CD4-positive, alpha-beta T cell treated with Interleukin-1 beta for 1 hour (primary cell): ENCODE measurements around the gene MAST1.
"Not testable (repeated sequence)": the region's sequence is repeated elsewhere in the genome, so short reads cannot be mapped to it uniquely, and the experiment has no call there.

Experiments used
- DNase-seq, 2 donors: peaks; one replicate each; pipeline ENCODE4 v3.0.0-alpha.2; 2020 to 2022

The MAST1 gene

DNA sequence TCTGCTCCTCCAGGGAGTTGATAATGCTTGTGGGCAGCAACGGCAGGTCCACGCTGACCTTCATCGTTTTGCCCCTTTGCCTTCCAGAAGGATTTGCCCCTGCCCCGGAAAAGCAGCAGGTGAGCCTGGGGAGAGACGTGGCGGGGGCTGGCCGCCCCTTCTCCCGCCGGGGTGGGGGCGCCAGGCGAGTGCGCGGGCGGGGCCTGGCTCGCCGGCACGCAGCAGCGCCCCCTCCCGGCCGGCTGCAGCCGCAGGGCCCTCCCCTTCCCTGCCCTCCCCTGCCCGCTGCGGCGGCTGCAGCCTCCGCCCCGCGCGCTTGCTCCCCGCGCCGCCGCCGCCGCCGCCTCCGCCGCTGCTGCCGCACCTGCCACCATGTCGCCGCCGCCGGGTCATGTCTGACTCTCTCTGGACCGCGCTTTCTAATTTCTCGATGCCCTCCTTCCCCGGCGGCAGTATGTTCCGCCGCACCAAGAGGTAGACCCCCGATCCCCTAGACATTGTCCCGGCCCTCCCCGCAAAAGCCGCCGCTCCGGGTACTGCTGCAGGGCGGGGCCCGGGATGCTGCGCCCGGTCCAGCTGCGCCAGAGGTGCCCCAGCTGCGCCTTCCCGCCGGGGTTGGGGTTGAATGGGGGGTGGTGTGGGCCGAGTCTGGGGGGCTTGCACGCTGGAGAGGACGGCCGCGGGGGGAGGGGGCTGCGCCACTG lies at the start of gene MAST1:
Gene MAST1 (plus strand): TSS at position 334 of the 704 bp plus-strand sequence. CDS start 58 bp downstream, at position 392.
- DNase-seq = peak; percentile 46 to 52

DNA sequence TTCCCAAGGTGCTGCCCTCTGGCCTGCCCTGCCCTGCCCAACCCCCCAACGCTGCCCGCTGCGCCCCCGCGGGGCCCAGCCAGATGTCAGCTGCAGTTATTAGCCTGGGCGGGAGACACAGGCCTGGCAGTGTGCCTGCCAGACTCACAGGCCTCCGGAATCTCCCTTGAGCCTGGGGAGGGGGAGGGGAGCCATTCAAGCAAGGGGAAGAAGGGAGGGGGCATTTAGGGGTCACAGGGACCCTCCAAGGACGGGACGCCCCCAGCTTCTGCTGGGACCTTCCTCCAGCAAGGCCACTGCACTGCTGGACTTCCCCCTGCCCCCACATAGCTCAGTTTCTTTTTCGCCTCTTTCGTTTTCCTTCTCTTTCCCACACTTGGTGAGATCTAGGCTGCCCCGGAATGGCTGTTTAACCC lies 49.6 kb upstream of the MAST1 start:
- peak; percentile 80 to 86 for DNase-seq

DNA sequence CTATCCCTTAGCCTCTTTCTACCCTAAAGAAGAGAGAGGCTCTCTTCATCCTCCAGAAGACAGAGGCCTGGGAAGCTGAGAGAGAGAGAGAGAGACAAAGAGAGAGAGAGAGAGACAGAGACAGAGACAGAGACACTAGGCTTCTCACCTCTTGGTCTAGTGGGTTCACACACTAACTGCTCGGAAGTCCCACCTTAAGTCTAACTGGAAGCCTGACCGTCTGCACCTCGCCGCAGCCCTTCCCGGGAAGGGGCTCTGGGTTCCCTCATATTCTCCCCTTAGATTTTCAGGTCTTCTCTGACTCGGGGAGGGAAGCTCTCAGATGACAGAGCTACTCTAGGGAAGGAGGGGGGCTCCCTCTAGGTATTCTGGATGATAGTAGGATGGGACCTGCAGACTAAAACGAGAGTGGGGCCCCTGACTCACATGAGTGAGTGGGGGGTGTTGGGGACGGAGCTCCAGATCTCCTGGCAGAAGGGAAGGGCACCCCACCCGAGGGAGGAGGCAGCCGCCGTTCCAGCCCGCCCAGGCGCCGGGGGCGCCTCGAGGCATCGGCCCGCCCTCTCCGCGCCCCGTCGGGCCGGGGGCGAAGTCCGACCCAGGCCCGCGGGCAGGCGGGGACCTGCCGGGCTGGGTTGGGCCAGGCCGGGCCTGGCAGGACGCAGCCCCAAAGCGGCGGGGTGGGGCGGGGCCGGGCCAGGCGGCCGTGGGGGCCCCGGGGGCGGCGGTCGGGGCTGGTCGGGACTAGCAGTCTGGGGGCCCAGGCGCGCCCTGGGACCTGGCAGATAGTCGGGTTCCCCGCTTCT lies 49.0 kb upstream of the MAST1 start:
- DNase-seq = no peak

DNA sequence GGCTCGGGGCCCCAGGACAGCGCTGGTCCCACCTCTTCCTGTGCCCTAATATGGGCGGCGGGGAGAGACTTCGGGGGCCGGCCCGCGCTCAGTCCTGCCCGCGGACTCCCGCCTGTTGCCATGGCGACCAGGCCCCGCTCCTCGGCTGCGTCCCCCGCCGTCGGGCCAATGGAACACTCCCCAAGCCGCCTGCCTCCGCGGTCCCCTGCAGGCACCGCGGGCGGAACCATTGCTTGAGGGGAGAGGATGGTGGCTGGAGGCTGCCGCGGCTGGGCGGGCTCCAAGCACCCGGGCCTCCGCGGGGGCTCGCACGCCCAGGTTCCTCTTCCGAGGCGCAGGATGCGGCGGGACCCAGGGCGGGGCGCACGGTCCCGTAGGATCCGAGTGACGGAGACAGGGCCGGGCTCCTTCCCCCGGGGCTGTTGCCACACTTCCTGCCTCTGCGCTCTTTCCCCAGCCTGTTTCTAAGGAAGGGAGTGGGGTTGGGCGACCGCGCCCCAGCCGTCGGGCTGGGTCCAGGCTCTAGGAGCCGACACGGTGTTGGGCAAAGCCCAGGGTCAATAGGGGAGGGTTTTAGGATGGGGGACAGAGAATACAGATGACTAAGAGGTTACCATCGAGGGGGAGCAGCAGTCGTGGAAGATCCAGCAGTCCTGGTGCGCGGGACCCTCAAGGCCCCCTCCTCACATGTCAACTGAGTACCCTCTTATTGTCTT lies 48.3 kb upstream of the MAST1 start:
- DNase-seq = peak; percentile 97 to 99

DNA sequence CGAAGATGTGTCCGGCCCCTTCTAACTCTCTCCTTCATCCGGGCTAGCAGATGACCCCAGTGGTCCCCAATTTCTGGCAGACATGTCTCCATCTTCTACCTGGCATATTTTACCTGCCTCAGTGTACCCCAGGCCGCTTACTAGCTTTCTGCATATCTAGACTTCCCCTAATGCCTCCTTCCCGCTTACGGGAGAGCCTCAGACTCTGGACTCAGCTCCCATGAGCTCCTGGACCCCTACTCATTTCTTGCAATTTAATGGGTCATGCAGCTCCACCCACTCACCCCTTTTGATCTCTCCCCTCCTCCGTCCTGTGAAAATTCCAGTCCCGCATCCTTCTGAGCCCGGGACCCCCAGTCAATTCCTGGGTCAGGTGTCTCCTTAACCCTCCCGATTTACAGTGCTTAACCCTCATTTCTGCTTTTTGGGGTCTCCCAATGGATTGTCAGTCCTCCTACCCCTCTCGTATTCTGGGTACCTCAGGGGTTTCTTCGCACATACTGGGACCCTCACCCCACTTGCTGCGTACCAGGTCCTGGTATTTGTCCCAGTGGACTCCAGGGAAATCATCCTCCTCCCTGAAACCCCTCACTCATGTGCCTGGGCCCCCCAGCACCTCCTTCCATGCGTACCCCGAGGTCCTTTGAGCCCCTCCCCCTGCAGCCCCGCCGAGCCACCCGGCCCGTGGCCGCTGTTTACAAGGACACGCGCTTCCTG lies 47.5 kb upstream of the MAST1 start:
- peak in 1 of 2 donors; percentile 39 for DNase-seq

DNA sequence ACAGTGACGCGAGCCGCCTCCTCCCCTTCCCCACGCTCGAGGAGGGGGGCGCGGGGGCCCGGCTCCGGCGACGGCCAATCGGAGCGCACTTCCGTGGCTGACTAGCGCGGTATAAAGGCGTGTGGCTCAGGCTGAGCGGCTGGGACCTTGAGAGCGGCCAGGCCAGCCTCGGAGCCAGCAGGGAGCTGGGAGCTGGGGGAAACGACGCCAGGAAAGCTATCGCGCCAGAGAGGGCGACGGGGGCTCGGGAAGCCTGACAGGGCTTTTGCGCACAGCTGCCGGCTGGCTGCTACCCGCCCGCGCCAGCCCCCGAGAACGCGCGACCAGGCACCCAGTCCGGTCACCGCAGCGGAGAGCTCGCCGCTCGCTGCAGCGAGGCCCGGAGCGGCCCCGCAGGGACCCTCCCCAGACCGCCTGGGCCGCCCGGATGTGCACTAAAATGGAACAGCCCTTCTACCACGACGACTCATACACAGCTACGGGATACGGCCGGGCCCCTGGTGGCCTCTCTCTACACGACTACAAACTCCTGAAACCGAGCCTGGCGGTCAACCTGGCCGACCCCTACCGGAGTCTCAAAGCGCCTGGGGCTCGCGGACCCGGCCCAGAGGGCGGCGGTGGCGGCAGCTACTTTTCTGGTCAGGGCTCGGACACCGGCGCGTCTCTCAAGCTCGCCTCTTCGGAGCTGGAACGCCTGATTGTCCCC lies 46.8 kb upstream of the MAST1 start, which contains the start of gene JUNB:
Gene JUNB (plus strand): TSS at position 142 of the 706 bp plus-strand sequence. CDS start 286 bp downstream, at position 428.
- DNase-seq = peak; percentile 99

DNA sequence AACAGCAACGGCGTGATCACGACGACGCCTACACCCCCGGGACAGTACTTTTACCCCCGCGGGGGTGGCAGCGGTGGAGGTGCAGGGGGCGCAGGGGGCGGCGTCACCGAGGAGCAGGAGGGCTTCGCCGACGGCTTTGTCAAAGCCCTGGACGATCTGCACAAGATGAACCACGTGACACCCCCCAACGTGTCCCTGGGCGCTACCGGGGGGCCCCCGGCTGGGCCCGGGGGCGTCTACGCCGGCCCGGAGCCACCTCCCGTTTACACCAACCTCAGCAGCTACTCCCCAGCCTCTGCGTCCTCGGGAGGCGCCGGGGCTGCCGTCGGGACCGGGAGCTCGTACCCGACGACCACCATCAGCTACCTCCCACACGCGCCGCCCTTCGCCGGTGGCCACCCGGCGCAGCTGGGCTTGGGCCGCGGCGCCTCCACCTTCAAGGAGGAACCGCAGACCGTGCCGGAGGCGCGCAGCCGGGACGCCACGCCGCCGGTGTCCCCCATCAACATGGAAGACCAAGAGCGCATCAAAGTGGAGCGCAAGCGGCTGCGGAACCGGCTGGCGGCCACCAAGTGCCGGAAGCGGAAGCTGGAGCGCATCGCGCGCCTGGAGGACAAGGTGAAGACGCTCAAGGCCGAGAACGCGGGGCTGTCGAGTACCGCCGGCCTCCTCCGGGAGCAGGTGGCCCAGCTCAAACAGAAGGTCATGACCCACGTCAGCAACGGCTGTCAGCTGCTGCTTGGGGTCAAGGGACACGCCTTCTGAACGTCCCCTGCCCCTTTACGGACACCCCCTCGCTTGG lies 46.1 kb upstream of the MAST1 start:
- DNase-seq = peak; percentile 70 to 71

DNA sequence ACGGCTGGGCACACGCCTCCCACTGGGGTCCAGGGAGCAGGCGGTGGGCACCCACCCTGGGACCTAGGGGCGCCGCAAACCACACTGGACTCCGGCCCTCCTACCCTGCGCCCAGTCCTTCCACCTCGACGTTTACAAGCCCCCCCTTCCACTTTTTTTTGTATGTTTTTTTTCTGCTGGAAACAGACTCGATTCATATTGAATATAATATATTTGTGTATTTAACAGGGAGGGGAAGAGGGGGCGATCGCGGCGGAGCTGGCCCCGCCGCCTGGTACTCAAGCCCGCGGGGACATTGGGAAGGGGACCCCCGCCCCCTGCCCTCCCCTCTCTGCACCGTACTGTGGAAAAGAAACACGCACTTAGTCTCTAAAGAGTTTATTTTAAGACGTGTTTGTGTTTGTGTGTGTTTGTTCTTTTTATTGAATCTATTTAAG lies 45.4 kb upstream of the MAST1 start:
- DNase-seq = no peak

DNA sequence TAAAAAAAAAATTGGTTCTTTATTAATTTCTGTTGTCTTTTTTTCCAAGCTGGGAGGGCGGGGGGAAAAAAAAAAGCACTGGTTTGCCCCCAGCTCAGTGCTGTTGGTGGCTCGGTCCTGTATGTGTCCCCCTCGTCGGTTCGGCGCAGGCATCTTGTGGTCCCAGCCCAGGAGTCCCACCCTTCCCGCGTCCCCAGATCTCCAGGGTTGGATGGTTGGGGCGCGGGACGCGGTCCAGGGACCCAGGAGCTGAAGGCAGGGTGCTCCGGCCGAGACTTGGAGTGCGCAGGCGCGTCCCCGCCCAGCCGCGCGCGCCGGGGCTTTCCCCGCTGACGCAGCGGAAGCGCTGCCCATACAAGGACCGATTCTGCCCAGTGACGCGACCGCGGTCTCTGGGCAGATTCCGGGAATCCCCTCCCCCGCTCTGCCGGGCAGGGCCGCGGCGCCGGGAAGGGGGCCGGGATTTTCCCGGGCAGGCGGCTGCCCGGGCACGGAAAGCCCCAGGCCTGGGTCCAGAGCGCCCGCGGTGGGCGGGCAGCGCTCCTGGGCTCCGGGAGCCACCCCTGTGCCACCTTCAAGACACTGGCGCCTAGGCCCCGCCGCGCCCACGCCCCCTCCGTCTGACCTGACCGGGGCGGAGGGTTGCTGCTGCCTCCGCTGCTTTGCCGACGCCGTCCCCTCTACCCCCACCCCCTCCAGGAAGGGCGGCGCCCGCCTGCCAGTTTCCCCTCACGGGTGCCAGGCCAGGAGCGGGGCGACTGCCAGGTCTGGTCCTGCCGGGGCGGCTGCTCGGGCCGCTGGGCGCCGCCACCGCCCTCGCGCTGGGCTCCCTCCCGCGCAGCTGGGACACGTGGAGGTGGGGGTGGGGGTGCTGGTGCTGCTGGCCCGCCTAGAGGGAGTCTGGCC lies 44.8 kb upstream of the MAST1 start:
- peak; percentile 96 to 97 for DNase-seq

DNA sequence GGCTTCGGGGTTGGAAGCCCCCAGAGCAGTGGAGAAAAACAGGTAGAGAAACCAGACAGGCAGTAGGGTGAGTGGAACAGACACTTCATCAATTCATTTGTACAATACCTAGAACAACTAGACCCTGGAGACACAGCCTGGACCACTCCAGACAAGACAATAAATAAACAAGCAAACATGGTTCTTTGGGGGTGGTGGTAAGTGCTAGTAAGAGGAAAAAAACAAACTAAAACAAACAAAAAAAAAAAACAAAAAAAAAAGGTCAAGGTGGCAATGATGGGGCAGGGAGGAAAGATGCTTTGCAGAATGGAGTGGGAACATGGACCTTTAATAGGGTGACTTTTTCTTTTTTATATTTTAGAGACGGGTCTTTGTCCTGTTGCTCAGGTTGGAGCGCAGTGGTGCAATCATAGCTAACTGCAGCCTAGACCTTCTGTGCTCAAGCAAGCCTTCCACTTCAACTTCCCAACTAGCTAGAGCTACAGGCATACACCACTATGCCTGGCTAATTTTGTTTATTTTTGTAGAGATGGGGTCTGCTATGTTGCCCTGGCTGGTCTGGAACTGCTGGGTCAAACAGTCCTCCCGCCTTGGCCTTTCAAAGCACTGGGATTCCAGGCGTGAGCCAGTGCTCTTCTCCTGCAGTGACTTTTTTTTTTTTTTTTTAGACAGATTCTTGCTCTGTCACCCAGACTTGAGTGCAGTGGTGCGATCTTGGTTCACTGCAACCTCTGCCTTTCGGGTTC lies 43.9 kb upstream of the MAST1 start:
- peak; percentile 42 to 51 for DNase-seq

DNA sequence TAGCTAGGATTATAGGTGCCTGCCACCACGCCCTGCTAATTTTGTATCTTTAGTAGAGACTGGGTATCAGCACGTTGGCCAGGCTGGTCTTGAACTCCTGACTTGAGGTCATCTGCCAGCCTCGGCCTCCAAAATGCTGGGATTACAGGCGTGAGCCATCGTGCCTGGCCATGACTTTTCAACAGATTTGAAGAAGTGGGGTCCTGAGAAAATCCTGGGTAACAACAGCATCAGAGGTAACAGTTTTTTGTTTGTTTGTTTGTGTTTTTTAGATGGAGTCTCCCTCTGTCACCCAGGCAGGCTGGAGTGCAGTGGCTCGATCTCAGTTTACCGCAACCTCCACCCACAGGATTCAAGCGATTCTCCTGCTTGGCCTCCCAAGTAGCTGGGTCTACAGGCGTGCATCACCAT lies 43.3 kb upstream of the MAST1 start:
- peak in 1 of 2 donors; percentile 45 for DNase-seq

DNA sequence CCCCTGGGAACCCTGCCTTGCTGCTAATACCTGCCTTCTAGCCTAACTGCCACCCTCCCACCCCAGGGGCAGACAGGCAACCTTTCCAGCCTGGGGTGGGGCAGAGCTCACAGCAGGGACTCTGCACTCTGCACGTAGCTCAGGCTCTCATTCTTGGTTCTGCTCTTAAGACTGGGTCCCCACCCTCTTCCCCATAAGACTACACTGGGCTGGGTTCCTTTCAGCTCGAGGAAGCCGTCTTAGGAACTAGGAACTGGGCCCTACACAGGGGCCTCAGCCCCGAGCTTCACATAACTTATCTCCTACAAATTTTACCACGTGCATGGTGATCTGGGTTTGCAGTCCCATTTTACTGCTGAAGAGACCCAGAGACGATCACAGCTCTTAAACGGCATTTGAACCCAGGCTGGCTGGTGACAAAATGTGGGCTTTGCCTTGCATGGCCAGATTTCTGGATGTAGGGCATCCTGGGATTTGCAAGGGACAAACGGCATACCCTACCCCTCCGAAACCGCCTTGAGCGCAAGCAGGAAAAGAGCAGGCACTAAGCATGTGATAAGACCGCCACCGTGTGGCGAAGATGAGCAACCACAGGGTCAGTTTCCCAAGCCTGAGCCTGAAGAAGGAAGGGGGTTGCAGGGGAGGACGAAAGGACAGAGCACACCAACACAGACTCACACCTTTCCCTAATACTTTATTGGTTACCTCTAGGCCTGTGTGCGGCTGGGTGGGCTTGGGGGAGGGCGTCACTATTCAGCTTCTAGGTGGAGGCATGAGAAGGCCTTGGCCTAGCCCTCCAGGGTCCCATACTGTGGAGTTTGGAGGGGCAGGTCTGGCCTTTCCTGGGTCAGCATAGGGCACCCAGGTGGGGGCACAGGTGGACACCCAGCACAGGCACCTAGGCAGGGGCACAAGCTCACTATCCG lies 41.9 kb upstream of the MAST1 start:
- DNase-seq = peak; percentile 79 to 83

DNA sequence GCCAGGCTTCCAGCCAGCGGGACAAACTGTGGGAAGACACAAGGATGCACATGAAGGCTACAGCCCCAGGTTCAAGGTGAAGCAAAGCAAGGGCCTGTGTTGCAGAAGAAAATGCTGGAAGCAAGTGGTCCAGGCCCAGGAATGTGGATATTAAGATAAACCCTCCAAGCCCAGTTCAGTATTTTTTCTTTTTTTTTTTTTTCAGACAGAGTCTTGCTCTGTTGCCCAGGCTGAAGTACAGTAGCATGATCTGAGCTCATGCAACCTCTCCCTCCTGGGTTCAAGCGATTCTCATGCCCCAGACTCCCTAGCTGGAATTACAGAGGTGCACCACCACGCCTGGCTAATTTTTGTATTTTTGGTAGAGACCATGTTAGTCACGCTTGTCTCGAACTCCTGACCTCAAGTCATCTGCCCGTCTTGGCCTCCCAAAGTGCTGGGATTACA lies 41.2 kb upstream of the MAST1 start:
- no peak for DNase-seq

DNA sequence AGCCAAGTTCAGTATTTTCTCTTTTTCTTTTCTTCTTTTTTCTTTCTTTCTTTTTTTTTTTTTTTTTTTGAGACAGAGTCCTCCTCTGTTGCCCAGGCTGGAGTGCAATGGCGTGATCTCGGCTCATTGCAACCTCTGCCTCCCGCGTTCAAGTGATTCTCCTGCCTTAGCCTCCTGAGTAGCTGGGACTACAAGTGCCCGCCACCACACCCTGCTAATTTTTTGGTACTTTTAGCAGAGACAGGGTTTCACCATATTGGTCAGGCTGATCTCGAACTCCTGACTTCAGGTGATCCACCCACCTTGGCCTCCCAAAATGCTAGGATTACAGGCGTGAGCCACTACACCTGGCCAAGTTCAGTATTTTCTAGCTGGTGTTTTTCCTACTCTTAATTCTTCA lies 40.7 kb upstream of the MAST1 start:
- DNase-seq = not testable (repeated sequence)

DNA sequence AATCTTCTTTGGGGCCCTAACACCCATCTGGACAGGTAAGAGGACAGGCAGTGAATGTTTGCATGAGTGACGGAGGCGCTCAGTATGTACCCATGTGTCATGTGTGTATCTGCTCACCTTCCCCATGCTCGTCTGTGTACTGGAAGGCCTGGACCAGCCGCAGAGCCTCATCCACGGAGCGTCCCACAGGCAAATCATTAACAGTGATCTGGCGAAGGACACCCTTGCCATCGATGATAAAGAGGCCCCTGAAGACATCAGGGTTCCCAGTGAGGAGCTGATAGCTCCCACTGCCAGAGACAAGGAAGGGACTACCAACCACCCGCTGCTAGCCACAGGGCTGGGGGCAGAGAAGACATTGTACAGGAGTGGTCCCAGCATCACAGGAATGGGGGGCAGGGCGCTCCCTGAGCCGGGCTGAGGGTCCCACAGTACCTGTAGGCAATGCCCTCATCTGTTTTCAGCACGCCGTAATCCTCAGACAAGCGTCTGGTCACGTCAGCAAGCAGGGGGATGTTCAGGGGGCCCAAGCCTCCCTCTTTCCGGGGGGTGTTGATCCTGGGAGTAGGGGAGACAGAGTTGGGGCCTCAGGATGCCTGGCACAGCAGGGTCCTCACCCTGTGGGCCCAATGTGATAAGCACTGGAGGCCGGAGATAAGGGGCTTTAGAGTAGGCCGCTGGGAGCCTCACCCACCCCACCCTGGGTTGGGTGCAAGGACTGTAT lies 38.4 kb upstream of the MAST1 start:
- DNase-seq = no peak

DNA sequence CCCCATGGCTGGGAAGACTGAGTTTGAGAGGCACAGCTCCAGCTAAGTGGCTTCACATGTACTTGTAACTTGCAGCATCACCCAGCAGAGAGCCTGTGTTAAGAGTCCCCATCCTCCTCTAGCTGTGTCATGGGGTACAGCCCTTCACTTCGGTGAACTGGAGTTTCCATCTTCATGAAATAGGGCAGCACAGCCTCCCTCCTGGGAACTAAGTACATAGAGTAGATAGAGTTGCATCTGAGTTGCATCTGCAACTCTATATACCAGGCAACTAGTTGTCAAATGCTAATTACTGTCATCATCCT lies 37.9 kb upstream of the MAST1 start:
- DNase-seq = no peak

DNA sequence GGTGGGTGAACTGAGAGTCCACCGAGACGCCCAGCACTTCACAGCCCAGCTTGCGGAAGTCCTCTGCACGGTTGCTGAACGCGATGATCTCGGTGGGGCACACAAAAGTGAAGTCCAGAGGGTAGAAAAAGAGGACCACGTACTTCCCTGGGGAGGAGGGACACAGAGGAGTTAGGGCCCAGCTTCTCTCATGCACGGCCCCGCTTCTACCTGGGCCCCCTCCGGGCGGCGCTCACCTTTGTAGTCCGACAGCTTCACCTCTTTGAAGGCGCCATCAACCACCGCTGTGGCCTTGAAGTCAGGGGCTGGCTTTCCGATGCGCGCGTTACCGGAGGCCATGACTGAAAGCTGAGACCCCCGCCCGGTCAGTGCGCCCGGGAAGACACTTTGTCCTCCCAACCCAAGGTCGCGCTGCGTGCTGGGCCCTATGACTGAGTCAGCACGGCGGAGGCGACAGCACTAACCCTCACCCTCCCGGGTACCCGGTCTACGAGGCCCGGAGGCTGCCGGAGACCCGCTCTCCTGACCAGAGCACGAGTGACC lies 37.3 kb upstream of the MAST1 start:
- DNase-seq = no peak
